HG03139 (cell line): ENCODE data around the gene COX20.
"Not testable (repeated sequence)": the region's sequence is repeated elsewhere in the genome, so short reads cannot be mapped to it uniquely, and the experiment has no call there.

Experiments
- ATAC-seq: cut with Tn5 transposase; IDR thresholded peaks from one replicate; pipeline ENCODE4 v1.9.1; 2021; ENCODE audit not compliant: unreplicated experiment

Gene COX20, protein sequence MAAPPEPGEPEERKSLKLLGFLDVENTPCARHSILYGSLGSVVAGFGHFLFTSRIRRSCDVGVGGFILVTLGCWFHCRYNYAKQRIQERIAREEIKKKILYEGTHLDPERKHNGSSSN

DNA sequence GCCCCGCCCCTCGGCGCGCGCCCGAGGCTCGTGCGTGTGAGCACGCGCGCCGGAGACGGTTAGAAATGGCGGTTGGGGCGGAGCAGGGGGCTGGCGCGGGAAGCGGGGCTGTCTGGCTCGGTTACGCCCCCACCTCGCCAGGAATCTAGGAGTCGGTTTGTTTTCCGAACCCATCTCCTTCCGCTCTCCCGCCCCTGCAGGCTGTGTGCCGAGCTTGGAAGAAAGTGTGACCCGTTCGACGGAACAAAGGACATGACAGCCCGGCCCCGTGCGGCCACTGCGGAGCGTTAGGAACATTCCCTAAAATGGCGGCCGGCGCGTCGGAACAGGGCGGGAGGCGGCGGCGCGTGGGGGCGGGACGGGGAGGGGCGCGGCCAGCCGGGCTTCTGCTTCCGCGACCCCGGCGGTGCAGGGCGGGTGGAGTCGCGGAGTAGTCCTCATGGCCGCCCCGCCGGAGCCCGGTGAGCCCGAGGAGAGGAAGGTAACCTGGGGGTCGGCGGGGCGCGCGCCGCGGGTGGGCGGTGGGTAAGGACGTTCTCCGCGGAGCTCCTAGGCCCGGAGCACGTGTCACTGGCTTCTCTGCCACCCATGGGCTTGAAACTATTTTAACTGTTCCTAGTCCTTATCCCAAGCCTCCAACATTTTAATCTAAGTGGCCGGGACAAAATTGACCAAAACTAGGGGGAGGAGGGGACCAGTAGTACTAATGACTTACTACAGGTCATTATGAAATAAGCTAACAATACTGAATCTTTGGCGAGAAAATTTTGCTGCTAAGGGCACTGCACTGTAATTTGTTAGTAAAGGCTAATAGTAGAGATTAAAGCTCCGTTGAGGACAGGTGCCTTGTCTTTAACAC is at the start of gene COX20:
Gene COX20, plus strand, starts transcription at position 383 of the 859 bp plus-strand sequence. Its CDS starts 57 bp downstream, at position 440.
- peak; percentile 56 for ATAC-seq

DNA sequence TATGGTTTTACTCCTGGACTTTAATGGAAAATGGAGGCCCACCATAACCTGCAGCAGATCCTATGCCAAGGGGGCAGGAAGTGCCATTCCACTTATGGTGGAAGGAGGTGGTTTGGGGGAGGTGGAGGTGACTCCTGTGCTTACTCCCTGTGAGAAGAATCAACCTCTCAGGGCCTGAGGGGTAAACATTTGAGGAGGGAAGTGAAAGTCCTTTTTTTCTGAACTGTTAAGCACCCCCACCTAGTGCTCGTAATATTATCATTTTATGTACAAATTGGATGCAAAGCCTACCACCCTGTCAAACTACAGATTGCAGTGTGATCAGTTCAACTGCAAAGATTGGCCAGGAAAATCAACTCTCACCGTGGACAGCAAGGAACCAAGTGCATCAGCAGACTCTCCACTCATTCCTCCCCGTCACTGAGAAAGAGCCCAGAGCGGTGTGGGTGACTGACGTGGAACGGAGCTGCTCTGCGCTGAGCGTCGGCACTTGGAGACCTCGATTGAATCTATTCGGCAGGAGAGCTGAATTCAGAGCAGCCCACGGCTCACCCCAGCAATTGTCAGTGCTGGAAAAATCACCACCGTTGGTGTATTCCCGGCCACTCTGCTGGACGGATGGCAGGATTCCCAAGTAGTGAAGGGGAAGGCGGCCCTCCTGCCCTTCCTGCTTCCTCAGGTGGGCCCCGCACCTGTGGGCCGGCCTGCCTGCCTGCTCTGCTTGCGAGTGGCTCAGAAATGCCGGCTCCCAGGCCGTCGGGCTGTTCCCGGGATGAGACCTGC is 46.8 kb upstream of the COX20 start:
- no peak for ATAC-seq

DNA sequence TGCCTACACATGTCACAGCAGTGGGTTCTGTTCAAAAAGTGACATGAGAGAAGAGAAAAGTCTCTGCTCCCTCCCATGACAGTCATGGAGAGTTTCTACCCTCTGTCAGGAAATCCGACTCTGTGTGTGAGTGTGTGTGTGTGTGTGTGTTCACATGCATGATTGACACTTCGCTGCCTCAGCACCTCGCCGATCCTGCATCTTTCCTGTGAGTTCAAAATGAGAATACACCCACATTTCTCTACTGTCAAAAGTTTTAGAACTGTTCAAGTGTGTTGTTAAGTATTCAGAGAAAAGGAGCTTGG is 46.2 kb upstream of the COX20 start:
- ATAC-seq, result no peak

DNA sequence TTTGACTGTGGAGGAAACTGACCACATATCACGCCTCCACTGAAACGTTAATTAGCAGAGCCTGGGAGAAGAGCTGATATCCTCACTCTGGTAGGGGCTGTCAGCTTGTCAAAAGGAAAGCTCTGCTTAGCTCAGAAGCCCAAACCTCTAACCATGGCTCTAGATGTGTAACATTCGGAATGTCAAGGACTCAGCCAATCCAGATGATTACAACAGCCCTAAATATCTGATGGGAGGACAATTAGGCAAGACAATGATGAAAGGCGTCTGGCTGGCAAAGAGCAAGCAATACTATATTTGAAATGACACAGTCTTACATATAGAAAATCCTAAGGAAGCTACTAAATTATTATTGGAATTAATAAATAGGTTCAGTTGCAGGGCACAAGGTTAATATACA is 45.7 kb upstream of the COX20 start:
- ATAC-seq, result no peak

DNA sequence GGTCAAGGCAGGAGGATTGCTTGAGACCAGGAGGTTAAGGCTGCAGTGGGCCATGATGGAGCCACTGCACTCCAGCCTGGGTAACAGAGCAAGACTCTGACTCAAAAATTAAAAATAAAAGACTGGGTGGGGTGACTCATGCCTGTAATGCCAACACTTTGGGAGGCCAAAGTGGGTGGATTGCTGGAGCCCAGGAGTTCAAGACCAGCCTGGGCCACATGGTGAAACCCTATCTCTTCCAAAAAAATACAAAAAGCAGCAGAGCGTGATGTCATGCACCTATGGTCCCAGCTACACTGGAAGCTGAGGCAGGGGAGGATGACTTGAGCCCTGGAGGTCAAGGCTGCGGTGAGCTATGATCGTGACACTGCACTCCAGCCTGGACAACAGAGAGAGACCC is 44.4 kb upstream of the COX20 start:
- no peak for ATAC-seq

DNA sequence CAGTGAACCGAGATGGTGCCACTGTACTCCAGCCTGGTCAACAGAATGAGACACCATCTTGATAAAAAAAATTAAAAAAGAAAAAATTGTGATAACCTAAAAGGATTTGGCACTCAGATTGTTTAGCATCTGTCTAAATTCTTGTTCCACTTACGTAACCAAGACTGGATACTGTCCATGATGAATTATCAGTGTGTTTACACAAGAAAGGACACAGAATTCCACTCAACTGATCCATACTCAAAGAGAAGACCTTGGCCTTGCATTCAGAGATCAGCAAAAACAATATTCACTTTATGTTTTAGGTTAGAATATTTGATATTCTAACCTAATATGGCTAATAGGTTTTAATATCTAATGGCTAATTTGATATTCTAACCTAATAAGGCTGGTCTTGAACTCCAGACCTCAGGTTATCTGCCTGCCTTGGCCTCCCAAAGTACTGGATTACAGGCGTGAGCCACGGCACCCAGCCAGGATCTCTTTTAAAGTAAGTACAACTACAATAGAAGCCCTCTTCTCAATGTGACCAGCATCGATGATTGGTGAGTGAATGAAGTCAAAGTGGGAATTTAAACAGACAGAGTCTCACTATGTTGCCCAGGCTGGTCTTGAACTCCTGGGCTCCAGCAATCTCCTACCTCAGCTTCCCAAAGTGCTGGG is 43.1 kb upstream of the COX20 start:
- no peak for ATAC-seq

DNA sequence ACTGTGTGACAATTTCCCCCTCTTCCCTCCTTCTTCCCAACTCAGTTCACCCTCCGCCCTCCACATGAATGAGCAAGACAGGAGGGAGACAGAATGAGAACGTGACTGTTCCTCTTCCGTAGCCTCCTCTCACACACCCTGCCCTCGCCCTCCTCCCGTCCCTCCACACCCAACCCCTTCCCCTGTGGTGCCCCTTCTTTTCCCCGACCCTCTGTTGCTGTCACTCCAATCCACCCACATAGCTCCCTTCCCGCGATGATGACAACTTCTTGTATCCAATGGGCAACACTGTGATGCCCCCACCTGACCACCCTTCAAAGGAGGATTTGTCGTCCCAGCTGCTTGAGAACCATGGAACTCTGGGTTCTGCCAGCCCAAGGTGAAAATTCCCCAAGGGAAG is 41.4 kb upstream of the COX20 start:
- ATAC-seq, result no peak

DNA sequence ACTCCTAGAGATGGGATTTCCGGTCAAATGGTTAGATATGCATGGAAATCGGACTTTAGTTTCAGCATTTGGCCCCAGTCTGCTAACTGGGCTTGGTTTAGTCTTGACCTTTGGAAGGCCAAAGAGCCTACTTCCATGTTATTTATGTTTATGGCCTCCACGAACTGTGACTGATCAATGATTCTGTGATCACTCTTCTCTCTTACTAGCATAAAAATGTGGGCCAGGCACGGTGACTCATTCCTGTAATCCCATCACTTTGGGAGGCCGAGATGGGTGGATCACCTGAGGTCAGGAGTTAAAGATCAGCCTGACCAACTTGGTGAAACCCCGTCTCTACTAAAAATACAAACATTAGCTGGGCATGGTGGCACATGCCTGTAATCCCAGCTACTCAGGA is 40.9 kb upstream of the COX20 start:
- ATAC-seq, result not testable (repeated sequence)

DNA sequence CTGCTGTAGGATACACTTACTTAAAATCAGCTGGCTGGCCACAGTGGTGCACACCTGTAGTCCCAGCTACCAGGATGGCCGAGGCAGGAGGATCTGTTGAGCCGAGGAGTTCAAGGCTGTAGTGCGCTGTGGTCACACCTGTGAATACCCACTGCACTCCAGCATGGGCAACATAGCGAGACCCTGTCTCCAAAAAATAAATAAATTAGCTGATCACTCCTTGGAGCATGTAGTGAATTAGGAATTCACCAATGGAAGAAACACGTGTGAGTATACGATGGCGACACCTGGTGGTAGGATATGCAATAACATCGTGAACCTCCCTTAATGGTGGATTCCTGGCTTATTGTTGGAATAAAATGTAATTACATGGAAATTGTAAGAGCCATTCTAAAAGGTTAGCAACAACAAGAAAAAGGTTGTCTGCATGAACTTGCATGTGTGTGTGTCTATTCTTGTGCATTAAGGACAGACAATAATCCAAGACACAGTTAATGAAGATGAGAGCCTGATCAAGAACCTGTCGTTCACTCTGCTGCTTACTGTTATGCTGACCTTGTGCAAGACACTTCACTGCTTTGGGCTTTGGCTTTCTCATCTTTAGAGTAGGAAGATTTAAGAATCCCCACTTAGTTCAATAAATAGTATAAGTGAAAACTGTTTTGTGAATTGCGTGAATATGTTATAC is 38.6 kb upstream of the COX20 start:
- ATAC-seq, result no peak

DNA sequence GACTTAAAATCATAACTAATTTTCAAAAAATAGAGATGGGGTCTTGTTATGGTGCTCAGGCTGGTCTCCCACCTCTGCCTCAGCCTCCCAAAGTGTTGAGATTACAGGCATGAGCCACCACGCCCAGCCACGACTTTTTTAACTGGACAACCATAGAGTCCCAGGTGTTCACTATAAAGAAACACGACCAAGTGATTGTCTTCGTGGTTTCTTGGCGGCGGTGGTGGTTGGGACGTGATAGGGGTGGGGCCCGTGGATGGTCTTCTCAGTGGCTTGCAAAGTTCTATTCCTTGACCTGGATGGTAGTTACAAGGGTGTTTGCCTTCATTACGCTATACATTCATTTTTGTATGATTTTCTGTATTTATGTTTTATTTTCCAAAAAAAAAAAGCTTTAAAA is 34.6 kb upstream of the COX20 start:
- ATAC-seq, result no peak

DNA sequence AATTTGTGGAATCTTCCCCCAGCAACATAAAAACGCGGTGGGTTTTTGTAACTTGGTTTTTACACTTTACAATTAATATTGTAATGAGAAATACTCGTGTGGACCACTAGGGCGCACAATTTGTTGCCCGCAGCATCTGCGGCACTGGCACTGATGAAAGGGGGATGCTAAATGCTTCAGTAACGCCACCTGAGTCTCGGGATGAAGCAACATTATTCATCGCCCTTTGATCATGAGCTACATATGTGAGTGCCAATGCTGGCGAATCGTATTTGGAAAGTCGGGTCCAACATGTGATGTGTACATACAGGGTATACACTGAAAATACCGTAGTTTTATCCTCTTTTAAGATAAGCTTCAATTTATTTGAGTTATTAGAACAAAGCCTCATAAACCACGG is 34.2 kb upstream of the COX20 start:
- no peak for ATAC-seq

DNA sequence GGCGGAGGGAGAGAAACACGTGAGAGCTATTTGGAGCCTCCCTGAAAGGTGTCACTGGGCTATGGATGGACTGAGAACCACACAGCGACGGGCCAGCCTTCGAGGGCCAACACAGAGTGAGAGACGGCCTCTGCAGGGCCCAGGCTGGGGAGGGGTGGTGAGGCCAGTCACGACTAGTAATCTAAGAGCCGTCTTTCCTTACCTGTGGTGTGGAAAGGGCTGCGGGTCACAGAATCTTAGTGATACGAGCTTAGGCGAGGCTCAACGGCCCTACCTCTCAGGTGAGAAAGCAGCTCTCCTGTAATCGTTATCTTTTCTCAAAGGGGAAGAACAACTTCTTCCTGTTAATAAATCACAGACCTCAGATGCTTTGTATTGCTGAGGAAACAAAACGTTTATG is 33.4 kb upstream of the COX20 start:
- no peak for ATAC-seq

DNA sequence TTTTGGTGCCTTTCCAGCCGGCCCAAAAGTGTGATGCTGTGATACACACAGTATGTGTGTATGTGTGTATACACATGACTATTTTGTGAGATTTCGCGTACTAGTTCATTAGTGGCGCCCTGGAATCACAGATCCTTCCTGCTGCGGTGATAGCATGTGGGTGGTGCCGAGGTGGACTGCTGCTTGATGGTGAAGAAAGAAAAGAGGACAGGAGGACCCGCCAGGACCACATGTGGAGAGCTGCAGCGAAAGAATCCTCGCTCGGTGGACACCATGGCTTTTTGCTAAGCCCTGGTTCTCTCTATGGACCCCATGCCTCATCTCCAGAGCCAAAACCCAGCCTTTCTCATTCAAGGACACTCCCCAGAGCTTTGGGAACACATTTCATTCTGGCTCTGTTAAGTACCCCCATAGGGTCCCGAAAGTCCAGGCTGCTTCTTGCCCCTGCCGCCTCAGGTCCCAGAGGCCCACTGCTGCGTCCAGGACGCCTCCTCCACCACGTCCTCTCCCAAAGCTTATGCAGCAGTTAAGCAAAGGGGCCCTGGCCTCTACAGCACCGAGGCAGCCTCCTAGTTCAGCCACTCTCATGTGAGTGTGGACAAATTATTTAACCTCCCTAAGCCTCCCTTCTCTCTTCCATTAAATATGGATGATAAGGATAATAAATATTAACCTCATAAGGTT is 32.8 kb upstream of the COX20 start:
- no peak for ATAC-seq

DNA sequence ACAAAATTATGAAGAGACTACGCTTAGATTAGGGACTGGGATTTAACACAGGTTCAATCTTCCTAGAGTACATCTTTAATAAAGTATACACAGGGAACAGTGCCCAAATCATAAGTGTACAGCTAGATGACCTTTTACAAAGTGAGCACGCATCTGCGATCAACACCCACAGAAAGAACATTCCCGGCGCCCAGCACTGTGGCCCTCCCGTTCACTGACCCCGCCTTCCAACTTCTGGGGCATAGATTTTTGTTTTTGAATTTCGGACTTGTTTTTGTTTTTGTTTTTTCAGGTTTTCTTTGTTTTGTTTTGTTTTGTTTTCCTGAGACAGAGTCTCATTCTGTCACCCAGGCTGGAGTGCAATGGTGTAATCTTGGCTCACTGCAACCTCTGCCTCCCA is 30.6 kb upstream of the COX20 start:
- ATAC-seq, result no peak

DNA sequence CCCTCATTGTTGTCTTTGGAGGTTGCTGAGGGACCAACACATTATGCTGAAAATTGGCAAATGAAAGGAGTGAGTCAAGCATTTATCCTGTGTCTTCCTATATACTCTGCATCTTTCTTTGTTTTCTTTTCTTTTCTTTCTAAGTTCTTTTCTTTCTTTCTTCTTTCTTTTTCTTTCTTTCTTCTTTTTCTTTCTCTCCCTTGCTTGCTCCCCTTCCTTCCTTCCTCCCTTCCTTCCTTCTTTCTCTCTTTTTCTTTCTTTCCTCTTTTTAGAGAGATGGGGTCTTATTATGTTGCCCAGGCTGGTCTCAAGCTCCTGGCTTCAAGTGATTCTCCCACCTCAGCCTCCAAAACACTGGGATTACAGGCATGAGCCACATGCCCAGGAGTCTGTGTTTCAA is 28.3 kb upstream of the COX20 start:
- ATAC-seq, result no peak

DNA sequence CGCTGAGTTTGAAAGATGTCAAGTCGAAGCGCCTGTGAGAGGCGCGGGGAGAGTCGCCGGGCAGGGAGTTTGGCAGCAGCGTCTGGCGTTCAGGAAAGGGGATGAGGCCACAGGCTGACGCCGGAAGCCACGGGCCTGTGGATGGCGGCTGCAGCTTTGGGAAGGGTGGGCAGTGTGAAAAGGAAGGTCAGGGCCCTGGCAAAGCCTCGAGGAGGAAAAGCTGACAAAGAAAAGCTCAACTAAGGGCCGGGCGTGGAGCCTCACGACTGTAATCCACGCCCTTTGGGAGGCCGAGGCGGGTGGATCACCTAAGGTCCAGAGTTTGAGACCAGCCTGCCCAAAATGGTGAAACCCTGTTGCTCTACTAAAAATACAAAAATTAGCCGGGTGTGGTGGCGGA is 25.2 kb upstream of the COX20 start:
- ATAC-seq, result no peak

DNA sequence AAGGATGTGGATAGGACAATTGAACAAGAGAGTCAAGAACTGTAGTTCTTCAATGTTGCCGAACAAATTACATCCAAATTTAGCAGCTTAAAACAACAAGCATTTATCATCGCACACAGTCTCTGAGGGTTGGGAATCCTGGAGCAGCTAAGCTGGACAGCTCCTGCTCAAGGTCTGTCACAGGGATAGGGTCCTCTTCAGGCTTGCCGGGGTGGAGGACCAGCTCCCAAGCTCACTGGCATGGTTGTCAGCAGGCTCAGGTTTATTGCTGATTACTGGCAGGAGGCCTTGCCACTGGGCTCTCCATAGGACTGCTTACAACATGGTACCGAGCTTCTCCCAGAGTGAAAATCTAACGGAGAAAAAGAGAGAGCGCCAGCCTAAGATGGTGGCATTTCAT is 22.1 kb upstream of the COX20 start:
- ATAC-seq, result no peak

DNA sequence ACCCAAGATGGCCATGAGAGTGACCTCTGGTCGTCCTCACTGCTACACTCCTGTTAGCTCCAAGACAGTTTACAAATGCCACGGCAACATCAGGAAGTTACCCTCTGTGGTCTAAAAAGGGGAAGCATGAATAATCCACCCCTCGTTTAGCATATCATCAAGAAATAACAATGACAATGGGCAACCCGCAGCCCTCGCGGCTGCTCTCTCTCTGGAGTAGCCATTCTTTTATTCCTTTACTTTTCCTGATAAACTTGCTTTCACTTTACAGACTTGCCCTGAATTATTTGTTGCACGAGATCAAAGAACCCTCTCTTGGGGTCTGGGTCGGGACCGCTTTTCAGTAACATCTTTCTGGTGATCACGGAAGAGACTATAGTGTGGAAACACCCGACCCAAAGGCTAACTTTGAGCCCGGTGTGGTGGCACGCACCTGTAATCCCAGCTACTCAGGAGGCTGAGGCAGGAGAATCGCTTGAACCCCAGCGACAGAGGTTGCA is 19.8 kb upstream of the COX20 start:
- no peak for ATAC-seq

DNA sequence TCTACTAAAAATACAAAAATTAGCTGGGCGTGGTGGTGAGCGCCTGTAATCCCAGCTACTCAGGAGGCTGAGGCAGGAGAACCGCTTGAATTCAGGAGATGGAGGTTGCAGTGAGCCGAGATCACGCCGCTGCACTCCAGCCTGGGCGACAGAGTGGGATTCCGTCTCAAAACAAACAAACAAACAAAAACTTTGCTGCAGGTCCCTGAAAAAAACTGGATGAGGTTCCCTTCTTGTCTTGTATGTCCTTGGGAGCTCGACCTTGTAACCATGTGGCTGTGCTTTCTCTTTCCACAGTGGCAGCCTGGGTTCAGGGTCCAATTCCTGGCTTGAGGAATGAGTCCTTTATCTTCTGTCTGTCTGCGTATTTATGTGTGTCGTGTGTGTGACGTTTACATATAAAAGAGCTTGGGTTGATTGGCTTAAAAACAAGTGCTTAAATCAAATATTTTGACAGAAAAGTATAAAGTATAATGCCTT is 18.0 kb upstream of the COX20 start:
- ATAC-seq, result no peak

DNA sequence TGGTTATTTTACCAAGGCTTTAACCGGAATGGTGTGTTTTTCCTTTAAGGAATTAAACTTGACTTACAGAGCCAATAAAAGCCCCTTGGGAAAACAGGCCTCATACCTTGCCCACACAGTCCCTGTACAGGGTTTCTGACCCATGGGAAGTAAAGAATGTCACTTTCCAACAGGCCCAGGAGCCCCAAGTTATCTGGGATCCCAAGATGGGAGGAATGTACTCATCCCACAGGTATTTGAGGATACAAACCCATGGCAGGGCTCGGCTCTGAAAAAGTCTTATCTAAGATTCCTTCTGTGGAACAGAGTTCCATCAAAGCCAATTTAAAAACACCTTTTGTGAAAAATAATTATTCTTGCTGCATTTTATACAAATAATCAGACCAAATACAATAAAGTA is 15.3 kb upstream of the COX20 start:
- ATAC-seq, result no peak
